A673 (cell line): ENCODE measurements around the gene C17orf50. TPM values are rescaled to one million over a fixed set of nuclear protein-coding genes. Genes with fewer than 3 reads are reported as not detected.

ENCODE experiments used
- BruUV-seq: library from RNA; stranded (reverse); fragments of 400-500 nt; replicated peaks from 2 replicates; lab custom pipeline; 2021; lab: Mats Ljungman, UMichigan
- CTCF ChIA-PET: fragments of 300-600 bp; sonication (Branson Sonifier 250); formaldehyde crosslinking; loops from one replicate; lab custom pipeline; 2022; ENCODE audit warnings: antibody characterized with exemption; lab: Charles Lee
- POLR2A ChIA-PET: fragments of 300-600 bp; sonication (Branson Sonifier 250); formaldehyde crosslinking; loops from one replicate; lab custom pipeline; 2022; ENCODE audit warnings: antibody characterized with exemption; ENCODE audit not compliant: low non-redundant PET; lab: Charles Lee
- DNase-seq: peaks from one replicate; pipeline ENCODE4 v3.0.0-alpha.2; 2015; ENCODE audit warnings: low spot score
- H3K27ac ChIP-seq: fragments of 200-600 bp; sonication (generic); 2 replicates; pipeline ENCODE4 v1.5.1; 2016; ENCODE audit warnings: mixed run types, low read depth, mild to moderate bottlenecking, mixed read lengths, antibody characterized with exemption, low read length; ENCODE audit not compliant: poor library complexity, severe bottlenecking
- H3K27me3 ChIP-seq: fragments of 200-600 bp; sonication (generic); replicated peaks from 2 replicates; pipeline ENCODE4 v1.6.1; 2017; ENCODE audit warnings: mixed run types, low read depth, mild to moderate bottlenecking, mixed read lengths, antibody characterized with exemption, low read length; ENCODE audit not compliant: insufficient read depth, poor library complexity
- H3K36me3 ChIP-seq: fragments of 200-600 bp; sonication (generic); 2 replicates; pipeline ENCODE4 v1.6.1; 2016; ENCODE audit warnings: mixed run types, mild to moderate bottlenecking, mixed read lengths, antibody characterized with exemption, low read length; ENCODE audit not compliant: insufficient read depth, poor library complexity, severe bottlenecking
- H3K4me1 ChIP-seq: fragments of 200-600 bp; sonication (generic); 2 replicates; pipeline ENCODE4 v1.6.1; 2017; ENCODE audit warnings: mixed run types, mild to moderate bottlenecking, mixed read lengths, antibody characterized with exemption, low read length; ENCODE audit not compliant: insufficient read depth, poor library complexity, severe bottlenecking
- H3K4me3 ChIP-seq: fragments of 200-600 bp; sonication (generic); 2 replicates; pipeline ENCODE4 v1.5.1; 2016; ENCODE audit warnings: low read depth, mixed run types, mild to moderate bottlenecking, mixed read lengths, low read length; ENCODE audit not compliant: poor library complexity, severe bottlenecking
- H3K9me3 ChIP-seq: fragments of 200-600 bp; sonication (generic); 2 replicates; pipeline ENCODE4 v1.6.1; 2016; ENCODE audit warnings: mixed run types, low read depth, mild to moderate bottlenecking, mixed read lengths, antibody characterized with exemption, low read length; ENCODE audit not compliant: poor library complexity, severe bottlenecking
- EZH2 ChIP-seq: fragments of 200-600 bp; sonication (generic); IDR thresholded peaks from 2 replicates; pipeline ENCODE4 v1.6.1; 2017; ENCODE audit warnings: borderline replicate concordance, low read depth, mild to moderate bottlenecking, mixed read lengths, antibody characterized with exemption, low read length; ENCODE audit not compliant: poor library complexity, severe bottlenecking
- intact Hi-C: fragments of 100-400 bp; cut with micrococcal nuclease; formaldehyde crosslinking; loops from one replicate; pipeline ENCODE4 v1.10.0; 2022; ENCODE audit not compliant: unreplicated experiment
- total RNA-seq: library from RNA; stranded (reverse); gene quantifications from 2 replicates; pipeline ENCODE4 v1.2.3, GENCODE V29; 2021
- TF ChIP-seq, protein P1 (sequence below): fragments of 300-800, 200-600 bp; sonication (generic); conservative IDR thresholded peaks from 2 replicates; pipeline ENCODE4 v1.5.1; 2017; ENCODE audit warnings: low read depth, mild to moderate bottlenecking, antibody characterized with exemption, low read length, moderate library complexity, mixed read lengths

The C17orf50 gene
- total RNA-seq, 1 experiment from 2014 or later = not detected

GRCh38 chr17:35725058-35725457, 35.6 kb upstream of the C17orf50 start:
- Histone ChIP-seq H3K36me3 (peaks cover 4% of the 10 kb centered on the region), H3K9me3 (no peaks in the 10 kb centered on the region), H3K4me1 (peaks cover 12% of the 10 kb centered on the region), H3K4me3 (no peak overlapping the region), H3K27ac (no peak overlapping the region), H3K27me3 (no peaks in the 10 kb centered on the region)
- ChIA-PET POLR2A (no interaction called here), CTCF (no interaction called here)
- DNase-seq = no peak
- TF ChIP-seq, protein P1, sequence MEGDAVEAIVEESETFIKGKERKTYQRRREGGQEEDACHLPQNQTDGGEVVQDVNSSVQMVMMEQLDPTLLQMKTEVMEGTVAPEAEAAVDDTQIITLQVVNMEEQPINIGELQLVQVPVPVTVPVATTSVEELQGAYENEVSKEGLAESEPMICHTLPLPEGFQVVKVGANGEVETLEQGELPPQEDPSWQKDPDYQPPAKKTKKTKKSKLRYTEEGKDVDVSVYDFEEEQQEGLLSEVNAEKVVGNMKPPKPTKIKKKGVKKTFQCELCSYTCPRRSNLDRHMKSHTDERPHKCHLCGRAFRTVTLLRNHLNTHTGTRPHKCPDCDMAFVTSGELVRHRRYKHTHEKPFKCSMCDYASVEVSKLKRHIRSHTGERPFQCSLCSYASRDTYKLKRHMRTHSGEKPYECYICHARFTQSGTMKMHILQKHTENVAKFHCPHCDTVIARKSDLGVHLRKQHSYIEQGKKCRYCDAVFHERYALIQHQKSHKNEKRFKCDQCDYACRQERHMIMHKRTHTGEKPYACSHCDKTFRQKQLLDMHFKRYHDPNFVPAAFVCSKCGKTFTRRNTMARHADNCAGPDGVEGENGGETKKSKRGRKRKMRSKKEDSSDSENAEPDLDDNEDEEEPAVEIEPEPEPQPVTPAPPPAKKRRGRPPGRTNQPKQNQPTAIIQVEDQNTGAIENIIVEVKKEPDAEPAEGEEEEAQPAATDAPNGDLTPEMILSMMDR = no peak
- no peak for TF ChIP-seq EZH2
- intact Hi-C loops = no loop called here
- no TSS peak for BruUV-seq

GRCh38 chr17:35725802-35726126, 34.9 kb upstream of the C17orf50 start:
- peaks cover 4% of the 10 kb centered on the region for H3K36me3 ChIP-seq
- POLR2A ChIA-PET = no interaction called here
- no TSS peak for BruUV-seq

GRCh38 chr17:35726127-35726952, 34.3 kb upstream of the C17orf50 start:
- H3K4me3 ChIP-seq = no peak overlapping the region
- ChIA-PET CTCF (interaction anchor here (0.6 kb wide), 1 partner anchor 72 kb away, joined by 4 read pairs; no protein-coding TSS in a partner anchor), POLR2A (no interaction called here)
- no peaks in the 10 kb centered on the region for H3K27me3 ChIP-seq
- H3K4me1 ChIP-seq = peaks cover 12% of the 10 kb centered on the region
- H3K9me3 ChIP-seq = no peaks in the 10 kb centered on the region
- peak; percentile 76 for DNase-seq
- no TSS peak for BruUV-seq
- intact Hi-C loops = no loop called here
- TF ChIP-seq, protein P1 = no peak
- no peak for TF ChIP-seq EZH2
- H3K36me3 ChIP-seq = peaks cover 4% of the 10 kb centered on the region
- no peak overlapping the region for H3K27ac ChIP-seq

More at GRCh38 chr17:35725802-35726126, 34.9 kb upstream of the C17orf50 start:
- Histone ChIP-seq H3K4me1 (peaks cover 12% of the 10 kb centered on the region), H3K27ac (no peak overlapping the region), H3K27me3 (no peaks in the 10 kb centered on the region), H3K4me3 (no peak overlapping the region), H3K9me3 (no peaks in the 10 kb centered on the region)
- intact Hi-C loops = no loop called here
- DNase-seq = no peak
- CTCF ChIA-PET = interaction anchor here (0.6 kb wide), 1 partner anchor 72 kb away, joined by 4 read pairs; no protein-coding TSS in a partner anchor
- TF ChIP-seq, protein P1 = no peak
- no peak for TF ChIP-seq EZH2
